NK-92 treated with Interleukin-12 subunit alpha and Interleukin-12 subunit beta, amount 100 ng/mL, for 24 hours (cell line): Measurements from ENCODE around the gene THBS2.

ENCODE experiments used
- DNase-seq: peaks from one replicate; lab custom pipeline; 2025; lab: John Stamatoyannopoulos, UW

Gene THBS2

DNA sequence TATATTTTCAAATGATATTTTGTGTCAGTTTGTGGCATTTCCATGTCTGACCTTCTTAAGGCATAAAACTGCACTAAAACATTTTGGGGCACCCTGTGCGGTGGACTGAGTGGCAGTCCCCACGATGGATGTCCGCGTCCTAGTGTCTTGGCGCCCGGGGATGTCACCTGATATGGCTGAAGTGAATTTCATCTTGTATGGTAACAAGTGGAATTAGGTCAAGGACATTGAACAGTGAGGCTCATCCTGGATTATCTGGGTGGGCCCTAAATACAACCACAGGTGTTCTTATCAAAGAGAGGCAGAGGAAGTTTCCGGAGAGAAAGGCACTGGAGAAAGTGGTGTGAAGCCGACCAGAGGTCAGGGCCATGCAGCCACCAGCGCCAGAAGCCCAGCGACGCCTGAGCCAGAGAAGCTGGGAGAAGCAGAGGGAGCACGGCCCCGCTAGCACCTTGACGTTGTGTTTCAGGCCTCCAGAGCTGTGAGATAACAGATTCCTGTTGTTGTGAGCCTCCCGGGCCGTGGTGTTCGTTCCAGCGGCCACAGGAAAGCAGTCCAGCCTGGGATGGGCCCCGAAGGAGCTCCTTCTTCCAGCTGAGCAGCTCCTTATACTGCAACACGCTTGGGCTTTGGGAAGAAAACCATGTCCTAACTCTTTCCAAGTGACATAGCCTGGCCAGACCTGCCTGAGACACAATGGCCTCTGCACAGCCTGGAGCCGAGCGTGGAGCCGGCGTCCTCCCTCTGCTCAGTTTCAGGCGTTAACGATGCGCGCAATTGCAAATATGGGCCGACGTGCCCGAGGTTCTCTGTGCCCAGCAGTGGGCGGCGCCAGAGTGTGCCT, 22.5 kb downstream of the THBS2 start:
- no peak for DNase-seq

DNA sequence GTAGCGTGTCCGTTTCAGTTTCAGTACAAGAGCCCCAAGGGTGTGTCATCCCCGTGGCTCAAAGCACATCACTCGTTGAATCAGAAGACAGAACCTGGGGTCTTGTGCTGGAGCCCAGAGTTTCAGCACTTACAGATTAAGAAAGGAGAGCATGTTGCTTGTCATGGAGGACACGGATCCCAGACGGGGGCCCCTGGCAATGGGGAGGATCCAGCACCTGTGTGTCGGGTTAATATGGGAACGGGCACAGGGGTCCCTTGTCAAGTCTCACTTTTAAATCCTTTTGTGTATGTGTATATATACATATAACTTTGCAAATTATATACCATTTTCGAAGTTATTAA, 23.4 kb downstream of the THBS2 start:
- no peak for DNase-seq

DNA sequence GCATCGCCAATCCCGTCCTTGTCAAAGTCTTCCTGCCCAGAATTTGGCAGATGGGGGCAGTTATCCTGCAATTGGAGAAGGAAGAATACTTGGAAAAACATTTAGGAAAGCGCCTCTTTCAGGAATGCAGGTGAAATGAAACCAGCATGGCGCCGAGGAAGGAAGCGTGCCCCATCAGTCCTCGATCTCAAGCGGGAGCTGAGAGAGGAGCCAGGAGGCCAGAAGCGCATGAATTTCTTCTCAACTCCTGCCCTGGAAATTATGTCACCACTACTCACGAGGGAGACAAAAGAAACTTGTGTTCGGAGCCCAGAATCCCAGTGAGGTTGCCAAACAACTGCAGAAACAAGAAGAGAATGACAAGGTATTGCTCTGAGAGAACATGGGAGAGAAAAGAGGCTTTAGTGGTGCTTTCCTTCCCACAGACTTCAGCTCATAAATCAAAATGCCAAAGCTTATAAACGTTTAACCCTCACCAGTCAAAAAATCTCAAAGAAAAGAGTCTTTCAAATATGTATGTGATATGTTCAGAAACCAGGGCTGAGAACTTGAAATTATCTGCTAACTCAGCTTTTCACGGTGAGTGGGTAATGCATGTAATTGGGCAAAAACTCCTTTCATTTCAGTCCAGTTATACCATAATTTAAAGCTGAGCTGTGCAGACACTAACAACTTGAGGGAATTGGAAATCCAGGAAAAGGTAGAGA, 23.9 kb downstream of the THBS2 start:
- no peak for DNase-seq

DNA sequence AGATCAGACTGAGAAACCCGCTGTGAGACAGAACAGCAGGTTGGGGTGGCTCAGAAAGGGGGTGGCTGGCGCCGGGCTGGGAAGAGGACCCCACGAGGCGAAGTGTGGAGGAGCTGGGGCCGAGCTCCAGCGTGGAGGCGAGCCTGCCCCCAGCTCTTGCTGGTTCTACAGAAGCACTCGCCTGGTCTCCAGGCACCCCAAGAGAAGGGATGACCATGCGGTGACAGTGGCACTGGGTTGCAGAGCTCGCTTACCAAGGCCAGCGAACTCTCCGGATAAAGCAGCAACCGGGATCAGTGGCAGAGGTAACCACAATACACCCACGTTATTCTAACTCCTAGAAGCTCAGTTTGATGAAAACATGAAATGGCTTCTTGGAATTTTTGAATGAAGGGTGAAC, 26.5 kb downstream of the THBS2 start:
- DNase-seq, result no peak

DNA sequence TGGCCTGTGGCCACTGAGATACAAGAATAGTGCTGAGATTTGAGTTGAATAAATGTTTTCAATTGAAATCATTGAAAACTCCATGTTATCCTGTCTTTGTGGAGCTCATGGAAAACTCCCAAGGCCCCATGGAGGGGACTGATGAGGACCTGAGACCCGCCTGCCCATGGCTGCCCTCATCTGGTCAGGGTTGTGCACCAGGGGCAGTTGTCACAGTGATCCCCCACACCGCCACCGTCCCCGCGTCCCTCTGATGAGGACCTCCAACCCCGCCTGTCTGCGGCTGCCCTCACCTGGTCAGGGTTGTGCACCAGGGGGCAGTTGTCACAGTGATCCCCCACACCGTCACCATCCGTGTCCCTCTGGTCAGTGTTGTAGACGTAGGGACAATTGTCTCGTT, 27.8 kb downstream of the THBS2 start:
- no peak for DNase-seq

DNA sequence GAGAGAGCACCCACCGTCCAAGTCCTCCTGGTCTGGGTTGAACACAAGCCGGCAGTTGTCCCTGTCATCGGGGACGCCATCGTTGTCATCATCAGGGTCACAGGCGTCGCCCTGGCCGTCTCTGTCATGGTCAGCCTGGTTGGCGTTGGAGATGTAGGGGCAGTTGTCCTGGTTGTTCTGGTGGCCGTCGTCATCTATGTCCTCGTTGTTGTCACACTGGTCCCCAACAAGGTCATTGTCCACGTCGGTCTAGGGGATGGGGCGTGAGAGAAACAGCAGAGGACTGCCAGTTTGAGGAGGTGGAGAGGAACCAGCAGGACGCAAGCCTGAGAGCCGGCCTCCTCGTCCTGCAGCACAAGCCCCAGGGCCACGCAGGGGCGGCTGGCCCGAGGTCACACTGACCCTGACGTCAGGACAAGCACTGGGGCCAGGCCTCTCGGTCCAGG, 28.5 kb downstream of the THBS2 start:
- no peak for DNase-seq

DNA sequence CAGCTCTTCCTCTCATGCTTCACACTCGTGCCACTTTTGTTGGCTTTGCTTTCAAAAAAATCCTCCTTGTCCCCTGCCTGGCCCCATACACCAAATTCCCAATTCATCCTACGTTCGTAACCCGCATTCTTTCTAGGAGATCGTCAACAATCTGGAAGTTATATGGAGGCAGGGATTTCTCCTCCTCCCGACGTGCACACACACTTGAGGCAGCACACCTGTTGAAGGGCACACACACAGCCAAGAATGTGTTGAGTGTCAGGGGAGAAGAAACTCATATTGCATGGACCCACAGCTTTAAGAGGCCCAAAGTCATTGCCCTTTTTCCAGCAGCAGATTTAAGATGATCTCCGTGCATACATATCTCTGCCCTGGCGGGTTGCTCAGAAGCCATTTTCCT, 28.9 kb downstream of the THBS2 start:
- DNase-seq, result no peak

DNA sequence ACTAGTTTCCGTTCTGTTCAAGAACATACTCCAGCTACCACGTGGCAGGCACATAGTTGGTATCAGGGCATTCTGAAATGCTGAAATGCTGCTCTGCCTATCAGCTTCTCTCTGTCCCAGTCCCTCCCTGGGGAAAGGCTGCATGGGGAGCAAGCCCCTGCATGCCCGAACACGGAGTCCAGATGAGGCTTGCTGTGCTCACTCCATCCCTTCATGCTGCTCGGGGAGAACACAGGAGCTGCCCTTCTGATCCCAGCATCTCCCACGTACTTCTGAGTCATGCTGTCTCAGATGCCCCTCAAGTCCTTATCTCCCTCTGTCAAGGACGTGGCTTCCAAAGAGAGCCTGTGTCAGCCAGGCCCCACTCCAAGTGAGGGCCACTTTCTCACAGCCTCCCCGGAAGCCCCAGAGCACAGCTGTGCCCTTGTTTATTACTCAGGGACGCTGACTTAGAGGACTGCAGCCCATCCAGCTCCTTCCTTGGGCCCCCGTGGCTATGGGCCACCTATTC, 29.4 kb downstream of the THBS2 start:
- DNase-seq, result no peak

DNA sequence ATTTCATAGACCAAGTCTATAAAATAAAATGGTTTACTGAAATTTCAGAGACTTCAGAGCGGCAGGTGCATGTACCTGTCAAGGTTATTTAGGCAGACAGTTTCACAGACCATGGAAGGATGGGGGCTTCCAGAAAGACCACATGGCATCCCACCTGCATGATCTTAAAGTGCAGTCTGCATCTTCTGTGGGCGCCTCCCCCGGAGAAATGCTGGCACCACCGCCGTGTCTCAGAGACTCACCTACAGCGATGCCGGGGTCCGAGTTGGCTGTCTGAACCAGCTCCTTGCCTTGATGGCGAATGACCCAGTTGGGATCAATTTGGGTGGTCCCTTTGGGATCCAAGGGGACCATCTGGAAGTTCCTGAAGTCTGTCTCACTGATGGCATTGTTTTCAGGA, 30.6 kb downstream of the THBS2 start:
- DNase-seq, result no peak

DNA sequence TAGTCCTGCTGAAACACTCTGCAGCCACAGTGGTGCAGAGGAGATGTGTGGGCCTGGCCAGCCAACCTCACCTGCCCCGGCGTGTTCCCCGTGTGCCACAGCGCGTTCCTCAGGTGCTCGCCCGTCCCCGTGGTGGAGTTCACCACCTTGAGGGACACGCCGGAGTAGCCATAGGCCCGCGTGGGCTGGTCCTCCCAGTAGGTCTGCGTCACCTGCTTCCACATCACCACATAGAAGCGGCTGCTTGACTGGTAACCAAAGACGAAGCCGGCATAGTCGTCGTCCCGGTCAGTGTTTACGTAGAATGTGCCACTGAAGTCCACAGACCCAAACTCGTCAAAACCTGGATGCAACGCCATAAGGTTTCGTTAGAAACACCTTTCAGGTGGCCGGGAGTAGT, 31.5 kb downstream of the THBS2 start:
- DNase-seq, result no peak

DNA sequence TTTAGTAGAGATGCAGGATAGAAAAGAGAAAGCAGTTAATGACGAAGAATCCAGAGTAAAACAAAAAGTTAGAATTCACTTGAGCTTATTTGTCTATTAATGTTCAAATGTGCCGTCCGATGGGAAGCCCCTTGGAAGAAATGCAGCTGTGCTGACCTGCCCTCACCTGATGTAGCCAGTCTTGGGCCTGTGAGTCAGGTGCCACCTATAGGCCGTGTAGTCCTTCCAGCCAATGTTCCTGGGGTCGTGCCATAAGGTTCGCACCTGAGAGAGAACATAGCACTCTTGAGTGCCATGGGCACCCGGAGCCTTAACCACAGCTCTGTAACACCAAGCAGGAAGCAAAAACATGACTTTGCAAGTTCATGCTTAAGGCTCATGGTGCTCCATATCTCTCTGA, 32.4 kb downstream of the THBS2 start:
- DNase-seq, result no peak

DNA sequence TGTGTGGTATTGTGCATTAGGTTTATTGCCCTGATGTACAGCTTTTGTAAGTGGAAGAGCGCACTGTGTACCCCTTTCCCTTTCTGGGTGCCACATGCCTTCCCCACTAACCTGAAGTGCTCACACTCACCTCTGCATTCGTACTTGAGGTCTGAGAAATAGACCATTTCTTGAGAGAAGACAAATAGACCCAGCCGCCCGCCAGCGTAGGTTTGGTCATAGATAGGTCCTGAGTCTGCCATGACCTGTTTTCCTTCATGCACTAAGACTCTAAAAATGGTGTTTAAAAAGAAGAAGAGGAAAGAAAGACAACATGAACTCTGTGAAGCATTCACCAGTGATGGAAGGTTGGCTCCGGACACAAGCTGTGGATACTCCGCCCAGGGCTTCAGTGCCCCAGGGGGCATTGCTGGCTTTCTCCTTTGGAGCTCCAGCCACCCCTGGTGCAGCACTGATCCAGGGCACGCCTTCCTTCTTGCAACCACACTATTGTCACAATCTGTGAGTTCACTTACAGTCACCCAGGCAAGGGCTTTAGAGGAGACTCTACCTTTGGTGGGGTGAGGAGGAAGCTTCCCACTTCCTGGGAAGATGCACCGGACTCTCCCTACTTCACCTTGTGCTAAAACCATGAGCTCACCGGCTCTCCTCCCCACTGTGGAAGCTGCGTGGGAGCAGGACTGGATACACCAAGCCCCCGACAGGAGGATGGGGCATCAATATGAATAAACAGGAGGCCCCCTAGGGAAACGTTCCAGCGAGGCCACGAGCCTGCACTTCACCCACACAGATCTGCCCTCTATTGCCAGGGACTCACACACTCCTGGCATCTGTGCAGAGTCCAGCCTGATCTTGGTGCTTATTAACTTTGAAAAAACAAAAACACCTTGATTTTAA, 33.3 kb downstream of the THBS2 start:
- DNase-seq, result no peak

DNA sequence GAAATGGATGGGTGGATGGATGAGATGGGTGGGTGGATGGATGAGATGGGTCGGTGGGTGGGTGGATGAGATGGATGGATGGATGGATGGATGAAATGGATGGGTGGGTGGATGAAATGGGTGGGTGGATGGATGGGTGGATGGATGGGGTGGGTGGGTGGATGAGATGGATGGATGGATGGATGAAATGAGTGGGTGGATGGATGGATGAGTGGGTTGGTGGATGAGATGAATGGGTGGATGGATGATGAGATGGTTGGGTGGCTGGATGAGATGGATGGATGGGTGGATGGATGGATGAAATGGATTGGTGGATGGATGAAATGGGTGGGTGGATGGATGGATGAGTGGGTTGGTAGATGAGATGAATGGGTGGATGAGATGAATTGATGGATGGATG, 35.7 kb downstream of the THBS2 start:
- DNase-seq, result no peak

DNA sequence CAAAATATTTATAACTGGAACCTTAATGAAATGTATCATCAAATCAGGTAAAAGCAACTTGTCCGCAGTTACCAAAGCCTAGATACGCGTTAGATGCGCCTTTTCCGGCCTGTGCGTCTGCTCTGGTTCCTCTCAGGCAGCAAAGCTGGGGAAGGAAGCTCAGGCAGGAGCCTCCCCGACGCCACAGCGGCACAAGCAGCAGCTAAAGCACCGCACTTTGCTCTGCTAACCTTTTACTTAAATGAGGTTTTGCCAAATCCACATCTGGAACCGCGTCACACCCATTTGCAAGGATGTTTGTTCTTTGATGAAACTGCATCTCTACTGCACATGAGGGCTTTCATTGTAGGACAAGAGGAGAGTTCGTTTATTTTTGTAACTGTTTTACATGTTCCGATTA, 36.8 kb downstream of the THBS2 start:
- no peak for DNase-seq

DNA sequence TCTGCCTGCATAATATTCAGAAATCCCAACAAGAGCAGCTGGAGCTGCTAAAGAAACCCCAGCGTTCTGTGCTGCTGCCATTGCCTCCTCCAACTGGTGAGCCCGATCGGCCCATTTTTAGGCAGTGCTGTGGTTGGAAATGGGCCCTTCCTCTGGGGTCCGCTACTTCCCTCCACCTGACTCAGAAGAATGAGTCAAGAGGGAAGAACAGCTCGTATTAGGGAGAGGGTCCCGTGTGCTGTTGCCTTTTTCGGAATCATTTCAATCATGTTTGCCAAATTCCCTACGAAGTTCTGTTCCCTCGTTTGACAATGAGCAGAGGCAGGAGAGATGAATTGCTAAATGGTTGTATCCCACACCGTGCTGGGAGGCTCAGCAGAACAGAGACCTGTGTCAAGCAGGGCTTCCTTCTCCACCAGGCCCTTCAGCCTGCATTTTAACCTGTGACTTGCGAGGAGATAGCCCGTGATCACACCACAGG, 38.4 kb downstream of the THBS2 start:
- peak; percentile 27 for DNase-seq

DNA sequence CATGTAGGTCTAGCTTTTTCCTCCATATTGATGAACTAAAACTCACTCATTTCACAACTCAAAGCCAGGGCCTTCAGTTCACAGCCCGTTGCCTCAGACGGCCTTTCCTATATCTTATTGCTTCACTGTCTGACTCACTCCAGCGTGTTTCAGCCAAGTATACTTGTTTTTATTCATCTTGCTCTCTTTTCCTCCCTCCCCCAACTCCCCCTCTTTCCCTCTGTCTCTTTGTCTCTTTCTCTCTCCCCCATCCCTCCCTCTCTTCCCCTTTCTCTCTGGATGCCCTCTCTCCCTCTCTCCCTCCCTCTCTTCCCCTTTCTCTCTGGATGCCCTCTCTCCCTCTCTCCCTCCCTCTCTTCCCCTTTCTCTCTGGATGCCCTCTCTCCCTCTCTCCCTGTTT, 38.9 kb downstream of the THBS2 start:
- DNase-seq, result peak; percentile 50

DNA sequence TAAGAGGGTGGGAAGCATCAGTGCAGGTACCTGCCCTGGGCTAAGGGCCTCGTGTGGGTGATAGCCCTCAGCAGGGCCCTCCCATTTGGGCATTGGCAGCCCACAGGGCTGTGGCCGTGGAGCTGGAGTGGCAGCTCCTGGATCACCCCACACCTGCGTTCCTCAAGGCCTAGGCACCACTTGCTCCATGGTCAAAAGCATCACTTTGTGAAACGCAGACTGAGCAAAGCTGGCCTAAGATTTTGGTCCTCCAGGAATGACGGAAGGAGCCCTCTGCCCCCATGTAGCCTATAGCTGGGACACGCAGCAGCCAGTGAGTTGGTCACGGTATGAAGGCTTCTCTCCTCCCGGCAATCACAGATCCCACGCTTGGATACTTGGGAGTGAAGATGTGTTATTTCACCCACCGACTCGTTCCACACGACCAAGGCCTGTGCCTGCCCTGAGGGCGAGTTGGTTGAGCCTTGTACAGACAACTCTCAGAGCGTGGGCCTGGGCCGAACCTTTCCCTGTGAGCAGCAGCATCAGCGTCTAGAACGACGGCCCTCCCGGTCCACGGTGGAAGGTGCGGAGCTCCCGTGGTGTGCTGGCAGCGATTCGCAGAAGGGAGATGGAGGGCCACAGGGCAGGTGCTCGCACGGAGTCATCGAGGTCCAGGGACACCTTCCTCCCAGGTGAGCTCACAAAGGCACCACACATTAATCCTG, 39.7 kb downstream of the THBS2 start:
- DNase-seq, result peak; percentile 22

DNA sequence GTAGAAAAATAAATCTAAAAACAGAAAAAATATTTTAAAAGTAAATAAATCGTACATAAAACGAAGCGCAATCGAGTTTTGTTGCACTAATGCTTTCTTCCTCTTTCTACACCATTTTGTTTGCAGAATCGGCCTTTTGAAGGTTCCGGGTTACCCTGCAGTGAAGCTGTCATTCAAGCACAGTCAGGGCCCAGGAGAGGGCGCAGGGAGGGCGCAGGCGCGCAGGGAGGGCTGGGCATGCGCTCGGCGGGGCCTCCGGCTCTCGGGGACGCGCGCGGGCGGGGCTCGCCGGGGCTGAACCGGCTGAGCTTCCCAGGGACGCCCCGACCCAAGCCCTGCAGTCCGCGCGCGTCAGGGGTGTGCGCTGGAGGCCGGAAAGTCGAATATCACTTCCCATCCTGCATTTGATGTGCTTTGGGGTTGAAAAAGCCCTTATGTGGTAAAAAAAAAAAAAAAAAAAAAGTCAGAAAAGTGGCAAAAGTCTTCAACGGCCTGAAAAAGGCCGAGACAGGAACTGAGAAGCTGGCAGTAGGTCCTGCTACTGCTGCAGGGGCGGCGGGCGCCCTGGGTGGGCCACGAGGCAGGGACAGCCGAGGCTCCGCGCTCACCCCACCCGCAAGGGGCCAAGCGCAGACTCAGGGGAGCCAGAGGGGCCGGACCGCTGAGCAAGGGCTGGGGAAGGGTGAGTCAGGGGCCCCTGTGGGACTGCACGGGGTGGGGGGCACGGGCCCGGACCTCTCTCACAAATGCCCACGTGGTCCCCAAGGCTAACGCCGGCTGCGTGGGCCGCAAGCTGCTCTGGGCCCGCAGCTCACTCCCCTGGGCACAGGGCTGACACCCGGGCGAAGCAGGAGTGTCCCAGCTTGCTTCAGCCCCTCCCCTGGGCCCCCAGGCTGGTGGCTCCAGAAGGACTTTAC, 40.5 kb downstream of the THBS2 start:
- DNase-seq, result peak; percentile 91

DNA sequence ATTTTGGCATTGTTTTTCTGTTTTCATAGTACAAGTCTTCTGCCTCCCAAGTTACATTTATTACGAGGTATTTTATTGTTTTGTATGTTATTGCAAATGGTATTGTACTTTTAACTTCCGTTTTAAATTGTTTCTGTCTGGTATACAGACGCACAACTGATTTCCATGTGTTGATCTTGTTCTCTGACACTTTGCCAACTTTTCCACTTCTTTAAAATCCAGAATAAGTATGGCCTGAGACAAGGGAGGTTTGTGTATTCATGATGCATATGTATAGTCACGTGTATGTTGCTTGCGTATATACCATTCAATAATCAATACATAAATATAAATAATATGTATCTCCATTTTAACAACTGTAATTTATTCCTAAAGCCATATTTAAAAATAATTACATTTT, 41.2 kb downstream of the THBS2 start:
- no peak for DNase-seq

DNA sequence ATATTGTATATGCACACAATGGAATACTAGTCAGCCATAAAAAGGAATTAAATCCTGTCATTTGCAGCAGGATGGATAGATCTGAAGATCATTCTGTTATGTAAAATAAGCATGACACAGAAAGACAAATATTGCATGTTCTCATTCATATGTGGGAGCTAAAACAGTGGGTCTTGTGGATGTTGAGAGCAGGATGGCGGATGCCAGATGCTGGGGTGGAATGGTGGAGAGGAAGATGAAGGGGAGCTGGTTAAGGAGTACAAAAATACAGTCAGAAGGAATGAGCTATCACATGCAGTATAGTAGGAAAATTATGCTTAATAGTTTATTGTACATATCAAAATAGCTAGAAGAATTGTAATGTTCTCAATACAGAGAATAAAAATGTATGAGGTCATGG, 41.8 kb downstream of the THBS2 start:
- no peak for DNase-seq

DNA sequence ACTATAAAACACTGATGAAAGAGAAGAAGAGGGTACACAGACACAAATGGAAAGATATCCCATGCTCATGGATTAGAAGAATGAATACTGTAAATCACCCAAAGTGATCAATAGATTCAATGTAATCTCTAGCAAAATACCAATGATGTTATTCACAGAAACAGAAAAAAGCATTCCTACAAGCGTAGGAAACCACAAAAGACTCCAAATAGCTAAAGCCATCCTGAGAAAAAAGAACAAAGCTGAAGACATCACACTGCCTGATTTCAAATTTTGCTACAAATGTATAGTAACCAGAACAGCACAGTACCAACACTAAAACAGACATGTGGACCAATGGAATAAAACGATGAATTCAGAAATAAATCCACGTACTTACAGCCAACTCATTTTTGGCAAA, 43.0 kb downstream of the THBS2 start:
- no peak for DNase-seq
